OCI-LY7 (cell line): ENCODE results near the gene PLPPR2.

Source experiments
- EZH2phosphoT487 ChIP-seq: fragments of 200-600 bp; sonication (generic); IDR thresholded peaks from 2 replicates; pipeline ENCODE4 v1.6.1; 2018; ENCODE audit warnings: low read depth, borderline replicate concordance, mild to moderate bottlenecking, mixed run types, antibody characterized with exemption, low read length, moderate library complexity, mixed read lengths
- TF ChIP-seq, protein P1 (sequence below): fragments of 200-600 bp; sonication (generic); conservative IDR thresholded peaks from 2 replicates; pipeline ENCODE4 v1.5.1; 2014; ENCODE audit warnings: mild to moderate bottlenecking, antibody characterized with exemption, low read length, moderate library complexity, mixed read lengths

DNA sequence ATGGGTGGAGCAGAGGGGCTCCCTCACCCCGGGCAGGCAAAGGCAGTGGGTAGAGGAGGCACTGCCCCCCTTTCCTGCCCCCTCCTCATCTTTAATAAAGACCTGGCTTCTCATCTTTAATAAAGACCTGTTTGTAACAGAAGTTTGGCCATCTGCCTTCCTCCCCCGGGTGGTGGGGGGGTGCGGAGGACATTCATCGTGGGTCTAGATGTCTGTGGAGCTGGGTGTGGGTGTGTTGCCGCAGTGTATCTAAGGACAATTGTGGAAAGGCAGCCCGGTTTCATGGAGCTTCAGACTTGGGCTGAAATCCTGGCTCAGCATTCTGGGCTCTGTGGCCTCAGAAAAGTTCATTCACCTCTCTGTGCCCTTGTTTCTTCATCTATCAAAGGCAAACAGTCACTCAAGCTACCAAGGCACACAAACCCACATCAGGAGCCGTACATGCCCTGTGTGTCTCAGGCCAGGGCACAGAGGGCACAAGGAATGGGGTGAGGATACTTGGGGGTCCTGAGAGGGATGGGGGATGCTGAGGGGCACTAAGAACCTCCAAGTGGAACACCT, 10.4 kb downstream of the PLPPR2 start:
- no peak for TF ChIP-seq EZH2phosphoT487
- TF ChIP-seq, protein P1, sequence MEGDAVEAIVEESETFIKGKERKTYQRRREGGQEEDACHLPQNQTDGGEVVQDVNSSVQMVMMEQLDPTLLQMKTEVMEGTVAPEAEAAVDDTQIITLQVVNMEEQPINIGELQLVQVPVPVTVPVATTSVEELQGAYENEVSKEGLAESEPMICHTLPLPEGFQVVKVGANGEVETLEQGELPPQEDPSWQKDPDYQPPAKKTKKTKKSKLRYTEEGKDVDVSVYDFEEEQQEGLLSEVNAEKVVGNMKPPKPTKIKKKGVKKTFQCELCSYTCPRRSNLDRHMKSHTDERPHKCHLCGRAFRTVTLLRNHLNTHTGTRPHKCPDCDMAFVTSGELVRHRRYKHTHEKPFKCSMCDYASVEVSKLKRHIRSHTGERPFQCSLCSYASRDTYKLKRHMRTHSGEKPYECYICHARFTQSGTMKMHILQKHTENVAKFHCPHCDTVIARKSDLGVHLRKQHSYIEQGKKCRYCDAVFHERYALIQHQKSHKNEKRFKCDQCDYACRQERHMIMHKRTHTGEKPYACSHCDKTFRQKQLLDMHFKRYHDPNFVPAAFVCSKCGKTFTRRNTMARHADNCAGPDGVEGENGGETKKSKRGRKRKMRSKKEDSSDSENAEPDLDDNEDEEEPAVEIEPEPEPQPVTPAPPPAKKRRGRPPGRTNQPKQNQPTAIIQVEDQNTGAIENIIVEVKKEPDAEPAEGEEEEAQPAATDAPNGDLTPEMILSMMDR = no peak
